GM23248 (cell line): ENCODE results near the gene C19orf25.

Experiments used
- EZH2 ChIP-seq: fragments of 200-600 bp; sonication (generic); IDR thresholded peaks from 2 replicates; pipeline ENCODE4 v1.6.1; 2018; ENCODE audit warnings: antibody characterized with exemption, mild to moderate bottlenecking; ENCODE audit not compliant: insufficient read depth, poor library complexity, severe bottlenecking
- EZH2phosphoT487 ChIP-seq: fragments of 200-600 bp; sonication (generic); IDR thresholded peaks from 2 replicates; pipeline ENCODE4 v1.6.1; 2018; ENCODE audit warnings: antibody characterized with exemption, moderate library complexity, mild to moderate bottlenecking, low read depth; ENCODE audit not compliant: insufficient read depth

GRCh38 chr19:1473085-1473851 is 5.7 kb downstream of the C19orf25 start:
- no peak for TF ChIP-seq EZH2
- no peak for TF ChIP-seq EZH2phosphoT487
